ENCODE results near the gene SLC16A2.

GRCh38 chrX:74551934-74552333, 130.6 kb downstream of the SLC16A2 start:
- TF ChIP-seq, protein P1, sequence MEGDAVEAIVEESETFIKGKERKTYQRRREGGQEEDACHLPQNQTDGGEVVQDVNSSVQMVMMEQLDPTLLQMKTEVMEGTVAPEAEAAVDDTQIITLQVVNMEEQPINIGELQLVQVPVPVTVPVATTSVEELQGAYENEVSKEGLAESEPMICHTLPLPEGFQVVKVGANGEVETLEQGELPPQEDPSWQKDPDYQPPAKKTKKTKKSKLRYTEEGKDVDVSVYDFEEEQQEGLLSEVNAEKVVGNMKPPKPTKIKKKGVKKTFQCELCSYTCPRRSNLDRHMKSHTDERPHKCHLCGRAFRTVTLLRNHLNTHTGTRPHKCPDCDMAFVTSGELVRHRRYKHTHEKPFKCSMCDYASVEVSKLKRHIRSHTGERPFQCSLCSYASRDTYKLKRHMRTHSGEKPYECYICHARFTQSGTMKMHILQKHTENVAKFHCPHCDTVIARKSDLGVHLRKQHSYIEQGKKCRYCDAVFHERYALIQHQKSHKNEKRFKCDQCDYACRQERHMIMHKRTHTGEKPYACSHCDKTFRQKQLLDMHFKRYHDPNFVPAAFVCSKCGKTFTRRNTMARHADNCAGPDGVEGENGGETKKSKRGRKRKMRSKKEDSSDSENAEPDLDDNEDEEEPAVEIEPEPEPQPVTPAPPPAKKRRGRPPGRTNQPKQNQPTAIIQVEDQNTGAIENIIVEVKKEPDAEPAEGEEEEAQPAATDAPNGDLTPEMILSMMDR (conservative IDR thresholded peaks at IDR 0.05 in 1 of 2, IDR thresholded peaks at IDR 0.05 in 1 of 2; ENCODE audit: extremely low read depth in 1 of 2, insufficient read depth in 1 of 2, low read depth in 1 of 2, low read length in 2 of 2), result no peak
- TF ChIP-seq EZH2 (IDR thresholded peaks at IDR 0.05; ENCODE audit: borderline replicate concordance, low read length), result no peak

Measured in mammary epithelial cell (primary cell).